Colon (tissue), 2 donors: ENCODE results near the gene IGF2BP3.

ENCODE experiments used
- FAIRE-seq: peaks from 2 replicates; lab custom pipeline; 2012; peaks lifted over from hg19 to GRCh38; lab: Jason Lieb, UNC
- donor health status: control.
- donor health status: control.

The IGF2BP3 gene

DNA sequence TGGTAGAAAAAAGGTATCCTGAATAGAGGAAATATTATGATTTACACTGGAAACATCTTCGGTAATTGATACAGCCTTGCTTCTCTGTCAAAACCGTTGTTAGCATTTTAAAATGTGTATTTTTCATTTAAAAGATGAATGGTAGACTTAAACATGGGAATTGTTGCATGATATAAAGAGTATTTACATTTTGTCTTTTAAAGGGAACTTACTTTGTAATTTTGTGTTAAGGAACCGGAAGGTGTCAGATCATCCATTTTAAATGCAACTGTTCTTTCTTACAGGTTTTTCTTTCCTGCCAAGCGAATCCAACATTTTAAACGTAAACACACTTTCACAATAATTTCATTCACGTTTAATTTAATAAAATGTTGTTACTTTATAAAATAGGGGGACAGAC, 1.8 kb upstream of the IGF2BP3 start:
- FAIRE-seq: no peak

GRCh38 chr7:23471106-23471859, 992 bp upstream of the IGF2BP3 start:
- no peak for FAIRE-seq

DNA sequence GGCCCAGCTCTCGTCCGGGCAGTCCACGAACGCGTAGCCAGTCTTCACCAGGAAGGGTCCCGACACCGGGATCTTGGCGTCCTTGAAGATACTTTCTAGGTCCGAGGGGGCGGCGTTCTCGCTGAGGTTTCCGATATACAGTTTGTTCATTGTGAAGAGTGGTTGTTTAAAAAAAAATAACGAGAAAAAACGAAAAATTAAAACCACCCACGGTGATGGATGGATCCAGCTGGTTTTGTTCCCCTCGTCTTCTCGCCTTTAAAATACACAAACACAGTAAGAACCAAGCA, 385 bp downstream of the IGF2BP3 start:
- FAIRE-seq: no peak

DNA sequence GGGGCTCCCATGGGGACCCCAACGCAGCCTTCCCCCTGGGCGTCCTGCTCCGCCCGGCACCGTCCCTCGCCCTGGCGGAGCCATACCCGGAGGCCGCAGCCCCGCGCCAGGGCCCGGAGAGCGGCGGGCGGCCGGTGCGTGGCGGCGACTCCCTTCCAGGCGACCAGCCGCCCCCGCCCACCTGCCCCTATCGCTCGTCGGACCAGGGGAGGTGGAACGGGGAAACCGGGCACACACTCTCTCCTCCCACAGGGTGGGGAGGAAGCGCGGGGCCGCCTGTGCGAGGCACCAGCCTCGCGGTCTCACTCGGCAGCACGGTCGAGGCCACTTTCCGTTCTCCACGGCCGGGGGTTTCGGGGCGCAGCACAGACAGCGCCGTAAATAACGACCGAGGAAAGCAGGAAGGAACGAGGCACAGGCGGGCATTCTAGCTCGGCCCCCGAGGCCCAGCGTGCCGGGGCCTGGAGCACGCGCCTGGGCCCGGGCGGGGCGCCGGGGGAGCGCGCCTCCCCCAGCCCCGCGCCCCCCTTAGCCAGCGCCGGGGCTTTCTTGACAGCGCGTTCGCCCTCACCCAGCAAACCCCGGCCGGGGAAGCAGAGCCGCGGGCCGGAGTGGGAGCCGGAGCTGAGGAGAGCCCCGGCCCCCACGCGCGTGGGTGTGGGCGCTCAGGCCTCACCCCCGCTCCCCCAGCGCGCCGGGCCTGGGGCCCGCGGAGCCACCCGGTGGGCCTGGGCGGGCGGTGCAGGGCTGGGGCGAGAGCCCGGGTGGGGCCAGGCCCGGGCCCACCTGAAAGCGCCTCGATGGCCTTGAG, 936 bp downstream of the IGF2BP3 start:
- no peak for FAIRE-seq

- FAIRE-seq: no peak
Measured at GRCh38 chr7:23468526-23469149, 1.7 kb downstream of the IGF2BP3 start.

DNA sequence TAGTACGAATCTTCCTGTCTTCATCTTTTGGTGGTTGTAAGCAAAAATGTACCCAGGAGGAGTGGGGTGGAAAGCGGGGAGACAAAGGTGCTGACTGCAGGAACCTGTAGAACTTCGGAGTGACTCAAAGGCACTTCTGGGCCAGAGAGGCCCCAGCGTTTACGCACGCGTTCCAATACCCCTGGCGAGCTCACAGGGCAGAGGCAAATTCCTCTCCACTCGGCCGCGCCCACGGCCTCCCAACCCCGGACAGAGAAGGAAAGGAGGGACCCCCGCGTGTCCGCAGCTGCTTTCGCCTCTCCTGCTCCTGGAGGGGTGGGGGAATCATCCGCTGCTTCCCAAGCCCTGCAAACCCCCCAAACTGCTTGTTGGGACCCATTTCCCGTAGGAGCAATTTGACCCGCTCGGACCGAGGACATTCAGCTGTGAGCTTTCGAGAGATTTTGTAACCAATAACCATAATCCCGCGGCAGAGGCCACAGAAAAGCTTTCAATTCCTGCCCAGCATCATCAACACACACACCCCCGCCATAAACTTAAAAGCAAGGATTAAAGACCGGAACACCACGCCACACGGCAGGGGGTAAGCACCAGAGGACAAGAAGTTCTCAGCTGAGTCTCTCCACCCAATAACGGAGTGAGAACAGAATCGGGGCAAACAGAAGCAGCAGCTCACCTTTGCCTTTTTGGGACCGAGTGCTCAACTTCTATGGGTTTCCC, 2.3 kb downstream of the IGF2BP3 start:
- FAIRE-seq: no peak

DNA sequence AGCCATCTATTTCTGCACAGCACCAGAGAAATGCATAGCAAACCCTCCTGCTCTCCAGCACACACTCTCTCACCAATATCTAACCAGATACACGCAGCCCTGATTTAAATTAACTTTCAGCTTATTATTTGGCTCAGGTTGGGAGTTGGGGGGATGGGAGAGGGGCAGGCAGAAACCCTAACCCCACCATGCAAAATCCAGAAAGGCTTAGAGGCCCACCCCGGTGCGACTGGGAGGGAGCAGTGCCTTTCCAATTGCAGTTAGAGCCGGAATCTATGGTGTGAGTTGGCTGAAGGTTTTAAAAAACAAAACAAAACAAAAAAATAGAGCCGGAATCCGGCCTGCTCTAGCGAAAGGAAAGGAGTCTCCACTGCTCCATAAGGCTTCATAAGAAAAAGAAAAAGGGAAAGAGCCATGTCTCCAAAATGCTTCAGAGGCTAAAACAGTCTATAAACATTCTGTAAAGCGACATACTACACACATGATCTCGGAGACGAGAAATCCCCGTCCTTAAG, 2.9 kb downstream of the IGF2BP3 start:
- FAIRE-seq: no peak

GRCh38 chr7:23462846-23463245, 7.4 kb downstream of the IGF2BP3 start:
- no peak for FAIRE-seq

- no peak for FAIRE-seq
Measured at GRCh38 chr7:23458044-23458443, 12.2 kb downstream of the IGF2BP3 start.

GRCh38 chr7:23456093-23456492, 14.2 kb downstream of the IGF2BP3 start:
- FAIRE-seq: no peak

DNA sequence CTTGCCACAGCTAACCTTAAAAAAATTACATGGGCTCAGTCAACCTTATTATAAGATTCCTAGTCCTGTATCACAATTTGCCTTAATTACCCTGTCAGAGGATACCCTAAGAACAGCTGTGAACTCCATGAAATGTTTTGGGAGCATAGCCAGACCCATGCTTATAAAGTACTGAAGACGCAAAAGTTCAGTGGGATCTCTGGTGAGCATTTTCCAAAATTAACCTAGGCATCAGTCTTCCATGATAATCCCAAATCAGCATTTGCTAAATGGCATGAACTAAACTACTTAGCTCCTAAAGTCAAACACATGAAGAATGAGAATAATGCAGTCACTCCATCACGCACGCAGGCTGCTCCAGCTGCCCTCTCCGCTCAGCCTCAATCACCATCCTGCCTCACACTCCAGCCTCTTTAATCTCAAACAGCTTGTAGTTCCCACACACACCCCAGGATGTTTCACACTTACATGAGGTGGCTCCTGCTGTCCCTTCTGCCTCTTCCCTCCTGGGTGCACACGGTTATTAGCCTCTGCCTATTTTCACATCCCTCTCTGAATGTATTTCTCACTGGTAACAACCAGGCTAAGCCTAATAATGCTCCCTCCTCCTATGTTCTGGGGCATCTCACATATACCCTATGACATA, 15.3 kb downstream of the IGF2BP3 start:
- no peak for FAIRE-seq

GRCh38 chr7:23450518-23450917, 19.8 kb downstream of the IGF2BP3 start:
- no peak for FAIRE-seq

- no peak for FAIRE-seq
Measured at GRCh38 chr7:23449941-23450340, 20.4 kb downstream of the IGF2BP3 start.

GRCh38 chr7:23445326-23445725, 25.0 kb downstream of the IGF2BP3 start:
- FAIRE-seq: no peak

DNA sequence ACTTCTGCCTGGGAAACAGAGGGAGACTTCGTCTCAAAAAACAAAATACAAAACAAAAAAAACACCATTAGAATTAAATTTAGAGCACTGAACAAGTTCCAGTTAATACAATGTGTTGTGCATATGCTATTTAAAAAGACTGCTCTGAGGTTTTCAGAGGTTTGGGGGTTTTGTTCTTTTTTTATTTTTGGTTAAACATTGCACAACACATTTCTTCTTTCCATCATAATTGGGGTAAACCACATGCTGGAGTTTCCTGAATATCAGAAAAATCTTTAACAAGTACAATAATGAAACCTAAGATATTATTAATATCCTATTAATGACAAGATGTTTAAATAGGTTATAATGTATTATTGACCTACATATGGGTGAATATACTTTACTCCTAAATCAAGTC, 26.3 kb downstream of the IGF2BP3 start:
- no peak for FAIRE-seq

GRCh38 chr7:23438171-23438570, 32.1 kb downstream of the IGF2BP3 start:
- FAIRE-seq: no peak

DNA sequence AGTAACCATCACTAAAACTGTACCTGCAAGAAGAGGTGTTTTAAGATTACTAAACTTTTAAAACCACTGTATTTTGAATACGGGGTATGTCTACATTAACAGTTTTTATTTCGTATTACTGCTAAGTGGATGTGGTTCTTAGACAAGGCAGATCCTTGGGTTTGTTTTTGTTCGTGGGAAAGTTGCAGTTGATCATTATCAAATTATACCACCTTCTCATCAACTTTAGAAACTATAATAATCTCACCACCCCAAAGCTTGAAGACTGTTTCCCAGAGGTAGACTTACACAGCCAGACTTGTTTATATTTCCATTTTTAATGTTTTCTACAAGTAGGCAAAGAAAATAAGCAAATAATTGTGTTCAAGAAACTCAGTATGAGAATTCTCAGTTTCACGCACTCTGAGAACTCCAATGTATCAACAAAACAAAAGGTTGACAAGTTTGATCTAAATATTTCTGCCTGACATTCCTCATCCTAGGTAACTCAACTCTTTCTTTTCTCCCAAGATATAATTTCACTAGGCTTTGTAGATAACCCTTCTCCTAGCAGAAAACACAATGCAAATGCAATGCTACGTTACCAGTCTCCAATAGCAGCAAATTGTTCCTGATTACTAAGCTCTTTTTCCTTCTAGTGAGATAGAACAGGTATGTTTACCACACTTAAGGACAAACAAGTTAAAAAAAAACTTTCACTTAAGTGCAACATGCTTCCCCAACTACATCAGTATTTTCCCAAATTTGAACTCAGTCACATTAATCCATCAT, 36.0 kb downstream of the IGF2BP3 start:
- FAIRE-seq: no peak

- FAIRE-seq: no peak
Measured at GRCh38 chr7:23431702-23432199, 38.5 kb downstream of the IGF2BP3 start.

DNA sequence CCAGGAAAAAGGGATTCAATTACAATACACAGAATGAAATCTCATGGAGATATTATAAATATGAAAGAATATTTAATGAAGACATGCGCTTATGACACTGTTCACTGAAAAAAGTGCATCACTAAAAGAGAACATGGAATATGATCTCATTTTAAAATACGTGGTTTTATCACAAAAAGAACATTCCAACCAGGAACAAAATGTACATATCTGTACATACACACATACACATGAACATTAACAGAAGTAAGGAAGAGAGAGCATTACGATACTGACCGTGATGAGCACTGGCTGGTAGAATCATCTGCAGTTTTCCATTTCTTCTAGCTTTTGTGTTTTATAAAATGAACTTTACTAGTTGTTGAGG, 39.4 kb downstream of the IGF2BP3 start:
- FAIRE-seq: no peak

GRCh38 chr7:23426876-23427275, 43.4 kb downstream of the IGF2BP3 start:
- FAIRE-seq: no peak

- no peak for FAIRE-seq
Measured at GRCh38 chr7:23422909-23423308, 47.4 kb downstream of the IGF2BP3 start.
